Activated CD4-positive, alpha-beta T cell treated with anti-CD3 and anti-CD28 coated beads, Interleukin-2, amount 10 ng/mL, durations not matched to agents 7 days and 5 days (primary cell): Measurements from ENCODE around the gene RGCC. TPM values are rescaled to one million over a fixed set of nuclear protein-coding genes. Genes with fewer than 3 reads are reported as not detected.

Experiments
- CTCF ChIA-PET: fragments of 350-600 bp; sonication (Branson Sonifier 250); formaldehyde crosslinking; loops from one replicate; lab custom pipeline; 2021; ENCODE audit warnings: antibody characterized with exemption; lab: Charles Lee
- POLR2A ChIA-PET: fragments of 350-600 bp; sonication (Branson Sonifier 250); formaldehyde crosslinking; loops from one replicate; lab custom pipeline; 2021; ENCODE audit warnings: antibody characterized with exemption; lab: Charles Lee
- DNase-seq: peaks from one replicate; pipeline ENCODE4 v3.0.0-alpha.2; 2020
- H3K27ac Mint-ChIP-seq: one replicate; pipeline ENCODE4 v1.8.0; 2021; ENCODE audit warnings: mild to moderate bottlenecking, moderate library complexity, mixed read lengths
- H3K27me3 Mint-ChIP-seq: one replicate; pipeline ENCODE4 v1.8.0; 2021; ENCODE audit warnings: mixed read lengths
- H3K36me3 Mint-ChIP-seq: one replicate; pipeline ENCODE4 v1.8.0; 2021; ENCODE audit warnings: low read depth, mixed read lengths
- H3K4me1 Mint-ChIP-seq: one replicate; pipeline ENCODE4 v1.8.0; 2021; ENCODE audit warnings: mixed read lengths
- H3K4me3 Mint-ChIP-seq: one replicate; pipeline ENCODE4 v1.8.0; 2021; ENCODE audit warnings: mild to moderate bottlenecking, moderate library complexity, mixed read lengths
- H3K9me3 Mint-ChIP-seq: one replicate; pipeline ENCODE4 v1.8.0; 2021; ENCODE audit warnings: mixed read lengths
- total RNA-seq, 2 experiments: library from RNA; stranded (reverse); gene quantifications; one replicate each; pipeline ENCODE4 v1.2.3, GENCODE V29; 2021

RGCC gene
- total RNA-seq, 2 experiments from 2014 or later, result 39.2 to 40.8 TPM

GRCh38 chr13:41457589-41458186, 338 bp downstream of the RGCC start:
- POLR2A ChIA-PET, result no interaction called here
- peaks cover 32% of the 10 kb centered on the region for H3K36me3 Mint-ChIP-seq
- peaks cover 47% of the 10 kb centered on the region for H3K4me1 Mint-ChIP-seq
- H3K4me3 Mint-ChIP-seq, result peak overlapping the region; percentile 76
- CTCF ChIA-PET, result interaction anchor here (1.0 to 3.1 kb wide), 7 partner anchors 13 to 744 kb away, joined by 3 to 27 read pairs (median 3); no protein-coding TSS in a partner anchor
- H3K27ac Mint-ChIP-seq, result peak overlapping the region; percentile 84
- H3K9me3 Mint-ChIP-seq, result no peaks in the 10 kb centered on the region
- peaks cover 25% of the 10 kb centered on the region for H3K27me3 Mint-ChIP-seq
- peak; percentile 31 for DNase-seq

GRCh38 chr13:41458187-41458760, 924 bp downstream of the RGCC start:
- H3K4me1 Mint-ChIP-seq, result peaks cover 53% of the 10 kb centered on the region
- H3K36me3 Mint-ChIP-seq, result peaks cover 37% of the 10 kb centered on the region
- CTCF ChIA-PET, result interaction anchor here (0.7 to 3.1 kb wide), 15 partner anchors 12 to 745 kb away, joined by 3 to 27 read pairs (median 4); no protein-coding TSS in a partner anchor
- peak overlapping the region; percentile 76 for H3K4me3 Mint-ChIP-seq
- peak; percentile 57 for DNase-seq
- POLR2A ChIA-PET, result interaction anchor here (0.7 kb wide), 1 partner anchor 114 kb away, joined by 3 read pairs; no protein-coding TSS in a partner anchor
- no peaks in the 10 kb centered on the region for H3K9me3 Mint-ChIP-seq
- peaks cover 25% of the 10 kb centered on the region for H3K27me3 Mint-ChIP-seq
- peak overlapping the region; percentile 84 for H3K27ac Mint-ChIP-seq

GRCh38 chr13:41458761-41459431, 1.5 kb downstream of the RGCC start:
- peak; percentile 78 for DNase-seq
- Mint-ChIP-seq H3K4me3 (peak overlapping the region; percentile 76), H3K9me3 (no peaks in the 10 kb centered on the region), H3K27me3 (peaks cover 25% of the 10 kb centered on the region), H3K27ac (peak overlapping the region; percentile 84), H3K4me1 (peaks cover 58% of the 10 kb centered on the region), H3K36me3 (peaks cover 42% of the 10 kb centered on the region)
- POLR2A ChIA-PET, result interaction anchor here (0.7 kb wide), 1 partner anchor 115 kb away, joined by 3 read pairs; no protein-coding TSS in a partner anchor
- CTCF ChIA-PET, result interaction anchor here (0.7 to 3.1 kb wide), 23 partner anchors 12 to 746 kb away, joined by 3 to 27 read pairs (median 4); no protein-coding TSS in a partner anchor

- H3K27me3 Mint-ChIP-seq, result peaks cover 25% of the 10 kb centered on the region
- DNase-seq, result peak; percentile 16
These were observed 2.2 kb downstream of the RGCC start for GRCh38 chr13:41459432-41460073.

GRCh38 chr13:41460074-41460465, 2.7 kb downstream of the RGCC start:
- Mint-ChIP-seq H3K27ac (peak overlapping the region; percentile 84), H3K36me3 (peaks cover 47% of the 10 kb centered on the region), H3K27me3 (peaks cover 19% of the 10 kb centered on the region), H3K9me3 (no peaks in the 10 kb centered on the region), H3K4me3 (peak overlapping the region; percentile 76), H3K4me1 (peaks cover 70% of the 10 kb centered on the region)
- ChIA-PET POLR2A (no interaction called here), CTCF (interaction anchor here (0.9 to 3.1 kb wide), 11 partner anchors 10 to 458 kb away, joined by 3 to 27 read pairs (median 6); no protein-coding TSS in a partner anchor)
- no peak for DNase-seq

More at GRCh38 chr13:41459432-41460073, 2.2 kb downstream of the RGCC start:
- ChIA-PET CTCF (interaction anchor here (0.9 to 3.1 kb wide), 19 partner anchors 11 to 582 kb away, joined by 3 to 27 read pairs (median 4); no protein-coding TSS in a partner anchor), POLR2A (no interaction called here)
- Mint-ChIP-seq H3K9me3 (no peaks in the 10 kb centered on the region), H3K4me3 (peak overlapping the region; percentile 76), H3K27ac (peak overlapping the region; percentile 84), H3K36me3 (peaks cover 43% of the 10 kb centered on the region), H3K4me1 (peaks cover 64% of the 10 kb centered on the region)

- Mint-ChIP-seq H3K36me3 (peaks cover 48% of the 10 kb centered on the region), H3K4me3 (peak overlapping the region; percentile 76)
These were observed 3.6 kb downstream of the RGCC start for GRCh38 chr13:41460930-41461329.

GRCh38 chr13:41461527-41462139, 4.3 kb downstream of the RGCC start:
- peaks cover 55% of the 10 kb centered on the region for H3K36me3 Mint-ChIP-seq

More at GRCh38 chr13:41460930-41461329, 3.6 kb downstream of the RGCC start:
- POLR2A ChIA-PET, result no interaction called here
- CTCF ChIA-PET, result interaction anchor here (1.6 to 3.1 kb wide), 3 partner anchors 9 to 87 kb away, joined by 4 to 27 read pairs (median 11); no protein-coding TSS in a partner anchor
- no peak for DNase-seq
- Mint-ChIP-seq H3K27me3 (peaks cover 11% of the 10 kb centered on the region), H3K9me3 (no peaks in the 10 kb centered on the region), H3K4me1 (peaks cover 78% of the 10 kb centered on the region), H3K27ac (peak overlapping the region; percentile 62)

GRCh38 chr13:41462427-41462826, 5.1 kb downstream of the RGCC start:
- H3K27me3 Mint-ChIP-seq, result no peaks in the 10 kb centered on the region
- CTCF ChIA-PET, result interaction anchor here (0.9 to 1.1 kb wide), 2 partner anchors 15 to 34 kb away, joined by 3 read pairs; no protein-coding TSS in a partner anchor
- H3K27ac Mint-ChIP-seq, result peak overlapping the region; percentile 95
- peaks cover 83% of the 10 kb centered on the region for H3K4me1 Mint-ChIP-seq
- peak overlapping the region; percentile 71 for H3K4me3 Mint-ChIP-seq
- no peak for DNase-seq
- H3K36me3 Mint-ChIP-seq, result peaks cover 63% of the 10 kb centered on the region
- no peaks in the 10 kb centered on the region for H3K9me3 Mint-ChIP-seq
- POLR2A ChIA-PET, result no interaction called here

More at GRCh38 chr13:41461527-41462139, 4.3 kb downstream of the RGCC start:
- H3K4me3 Mint-ChIP-seq, result peak overlapping the region; percentile 21
- POLR2A ChIA-PET, result no interaction called here
- no peak for DNase-seq
- peaks cover 79% of the 10 kb centered on the region for H3K4me1 Mint-ChIP-seq
- peaks cover 4% of the 10 kb centered on the region for H3K27me3 Mint-ChIP-seq
- H3K27ac Mint-ChIP-seq, result peak overlapping the region; percentile 95
- H3K9me3 Mint-ChIP-seq, result no peaks in the 10 kb centered on the region
- CTCF ChIA-PET, result interaction anchor here (0.6 to 1.1 kb wide), 2 partner anchors 16 to 195 kb away, joined by 3 read pairs; no protein-coding TSS in a partner anchor

- peak; percentile 59 for DNase-seq
- H3K27ac Mint-ChIP-seq, result peak overlapping the region; percentile 95
- ChIA-PET POLR2A (interaction anchor here (0.5 to 1.2 kb wide), 2 partner anchors 24 to 122 kb away, joined by 3 to 5 read pairs; no protein-coding TSS in a partner anchor), CTCF (interaction anchor here (1.1 to 1.6 kb wide), 2 partner anchors 28 to 38 kb away, joined by 4 to 5 read pairs; no protein-coding TSS in a partner anchor)
- H3K4me3 Mint-ChIP-seq, result peak overlapping the region; percentile 71
- H3K9me3 Mint-ChIP-seq, result no peaks in the 10 kb centered on the region
- H3K36me3 Mint-ChIP-seq, result peaks cover 76% of the 10 kb centered on the region
- H3K4me1 Mint-ChIP-seq, result peaks cover 90% of the 10 kb centered on the region
- no peaks in the 10 kb centered on the region for H3K27me3 Mint-ChIP-seq
These were observed 6.7 kb downstream of the RGCC start for GRCh38 chr13:41463838-41464602.

- H3K4me3 Mint-ChIP-seq, result peak overlapping the region; percentile 71
- H3K9me3 Mint-ChIP-seq, result no peaks in the 10 kb centered on the region
- H3K27me3 Mint-ChIP-seq, result no peaks in the 10 kb centered on the region
- CTCF ChIA-PET, result interaction anchor here (0.8 kb wide), 2 partner anchors 31 to 404 kb away, joined by 3 read pairs; partner anchors contain the start of gene WBP4
- H3K4me1 Mint-ChIP-seq, result peaks cover 89% of the 10 kb centered on the region
- H3K36me3 Mint-ChIP-seq, result peaks cover 75% of the 10 kb centered on the region
- peak overlapping the region; percentile 95 for H3K27ac Mint-ChIP-seq
- DNase-seq, result peak; percentile 95
- POLR2A ChIA-PET, result interaction anchor here (1.2 kb wide), 1 partner anchor 22 kb away, joined by 5 read pairs; no protein-coding TSS in a partner anchor
These were observed 8.0 kb downstream of the RGCC start for GRCh38 chr13:41465241-41465847.
